ENCODE data around the gene PDE4D. TPM values are rescaled to one million over a fixed set of nuclear protein-coding genes. Genes with fewer than 3 reads are reported as not detected.

Gene PDE4D
- total RNA-seq, 4 donors from 2014 or later, result 6.0 to 36.2 (median 10.0) TPM

GRCh38 chr5:59560553-59560952 lies 333.0 kb downstream of the PDE4D start:
- Histone ChIP-seq H3K36me3 (no peaks in the 10 kb centered on the region), H3K27me3 (no peaks in the 10 kb centered on the region), H3K9me3 (no peaks in the 10 kb centered on the region), H3K4me3 (no peak overlapping the region), H3K4me1 (peaks cover 0 to 3% (median 0%) of the 10 kb centered on the region in 3 donors), H3K27ac (no peak overlapping the region)
- intact Hi-C loops (cut with DNase I), result no loop called here
- 84 to 89% methylated on average over 2 of the region's 2 CpGs for WGBS, 2 donors
- TF ChIP-seq POLR2A (IDR thresholded peaks at IDR 0.05), result no peak
- TF ChIP-seq, protein P1, sequence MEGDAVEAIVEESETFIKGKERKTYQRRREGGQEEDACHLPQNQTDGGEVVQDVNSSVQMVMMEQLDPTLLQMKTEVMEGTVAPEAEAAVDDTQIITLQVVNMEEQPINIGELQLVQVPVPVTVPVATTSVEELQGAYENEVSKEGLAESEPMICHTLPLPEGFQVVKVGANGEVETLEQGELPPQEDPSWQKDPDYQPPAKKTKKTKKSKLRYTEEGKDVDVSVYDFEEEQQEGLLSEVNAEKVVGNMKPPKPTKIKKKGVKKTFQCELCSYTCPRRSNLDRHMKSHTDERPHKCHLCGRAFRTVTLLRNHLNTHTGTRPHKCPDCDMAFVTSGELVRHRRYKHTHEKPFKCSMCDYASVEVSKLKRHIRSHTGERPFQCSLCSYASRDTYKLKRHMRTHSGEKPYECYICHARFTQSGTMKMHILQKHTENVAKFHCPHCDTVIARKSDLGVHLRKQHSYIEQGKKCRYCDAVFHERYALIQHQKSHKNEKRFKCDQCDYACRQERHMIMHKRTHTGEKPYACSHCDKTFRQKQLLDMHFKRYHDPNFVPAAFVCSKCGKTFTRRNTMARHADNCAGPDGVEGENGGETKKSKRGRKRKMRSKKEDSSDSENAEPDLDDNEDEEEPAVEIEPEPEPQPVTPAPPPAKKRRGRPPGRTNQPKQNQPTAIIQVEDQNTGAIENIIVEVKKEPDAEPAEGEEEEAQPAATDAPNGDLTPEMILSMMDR (IDR thresholded peaks at IDR 0.05), result no peak
- no peak for DNase-seq

GRCh38 chr5:59559847-59560246 lies 333.7 kb downstream of the PDE4D start:
- Histone ChIP-seq H3K27ac (no peak overlapping the region), H3K4me3 (no peak overlapping the region), H3K4me1 (peaks cover 0 to 3% (median 0%) of the 10 kb centered on the region in 3 donors), H3K27me3 (no peaks in the 10 kb centered on the region), H3K36me3 (no peaks in the 10 kb centered on the region), H3K9me3 (no peaks in the 10 kb centered on the region)
- DNase-seq, result no peak
- TF ChIP-seq POLR2A (IDR thresholded peaks at IDR 0.05), result no peak
- TF ChIP-seq, protein P1 (IDR thresholded peaks at IDR 0.05), result no peak
- 84% methylated on average over 4 of the region's 4 CpGs for WGBS, 2 donors
- intact Hi-C loops (cut with DNase I), result no loop called here

GRCh38 chr5:59559323-59559722 lies 334.2 kb downstream of the PDE4D start:
- no peak overlapping the region for H3K27ac ChIP-seq
- H3K4me1 ChIP-seq, result peaks cover 0 to 3% (median 0%) of the 10 kb centered on the region in 3 donors
- DNase-seq, result no peak
- no peaks in the 10 kb centered on the region for H3K36me3 ChIP-seq
- H3K4me3 ChIP-seq, result no peak overlapping the region
- H3K27me3 ChIP-seq, result no peaks in the 10 kb centered on the region
- no peaks in the 10 kb centered on the region for H3K9me3 ChIP-seq
- 66 to 68% methylated on average over 3 of the region's 3 CpGs for WGBS, 2 donors
- TF ChIP-seq, protein P1 (IDR thresholded peaks at IDR 0.05), result no peak
- no peak for TF ChIP-seq POLR2A (IDR thresholded peaks at IDR 0.05)
- intact Hi-C loops (cut with DNase I), result no loop called here

GRCh38 chr5:59558501-59558900 lies 335.0 kb downstream of the PDE4D start:
- Histone ChIP-seq H3K27me3 (no peaks in the 10 kb centered on the region), H3K9me3 (no peaks in the 10 kb centered on the region), H3K4me3 (no peak overlapping the region), H3K4me1 (peaks cover 0 to 3% (median 0%) of the 10 kb centered on the region in 3 donors), H3K27ac (no peak overlapping the region), H3K36me3 (no peaks in the 10 kb centered on the region)
- DNase-seq, result no peak
- TF ChIP-seq POLR2A (IDR thresholded peaks at IDR 0.05), result no peak
- TF ChIP-seq, protein P1 (IDR thresholded peaks at IDR 0.05), result no peak
- WGBS, 2 donors, result 93 to 96% methylated on average over 1 of the region's 1 CpG
- intact Hi-C loops (cut with DNase I), result no loop called here

DNA sequence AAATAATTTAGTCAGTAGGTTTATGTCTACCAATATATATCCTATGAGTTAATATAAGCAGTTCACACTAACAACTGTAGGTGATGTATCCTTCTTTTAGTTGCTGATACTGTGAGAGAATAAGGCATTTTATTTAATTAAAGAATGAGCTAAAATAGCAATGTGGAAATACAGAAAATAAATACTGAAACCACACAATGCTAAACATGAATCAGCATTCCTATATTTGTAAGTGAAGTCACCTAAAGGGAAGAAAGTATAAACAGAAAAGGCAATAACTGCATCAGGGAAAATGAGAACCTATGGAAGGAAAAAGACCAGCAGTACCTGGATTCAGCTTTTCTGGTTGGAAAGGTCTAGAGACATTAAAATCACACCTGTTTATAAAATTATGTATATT lies 336.0 kb downstream of the PDE4D start:
- intact Hi-C loops (cut with DNase I), result no loop called here
- no peak for DNase-seq
- Histone ChIP-seq H3K4me1 (no peaks in the 10 kb centered on the region), H3K36me3 (no peaks in the 10 kb centered on the region), H3K4me3 (no peak overlapping the region), H3K9me3 (no peaks in the 10 kb centered on the region), H3K27ac (no peak overlapping the region), H3K27me3 (no peaks in the 10 kb centered on the region)
- no peak for TF ChIP-seq POLR2A (IDR thresholded peaks at IDR 0.05)
- TF ChIP-seq, protein P1 (IDR thresholded peaks at IDR 0.05), result no peak

Data from esophagus squamous epithelium (tissue), 5 donors.